WTC11 (cell line): ENCODE results near the gene CSRNP3. TPM values are rescaled to one million over a fixed set of nuclear protein-coding genes. Genes with fewer than 3 reads are reported as not detected.

Experiments
- ATAC-seq: fragments of 200-7000 bp; cut with Tn5 transposase; 2 replicates; pipeline ENCODE4 v1.10.0; 2021; ENCODE audit warnings: mild to moderate bottlenecking, moderate library complexity
- CTCF ChIA-PET: fragments of 300-600 bp; sonication (Branson Sonifier 250); formaldehyde crosslinking; loops from one replicate; lab custom pipeline; 2021; ENCODE audit warnings: antibody characterized with exemption; lab: Charles Lee
- POLR2A ChIA-PET: fragments of 350-600 bp; sonication (Branson Sonifier 250); formaldehyde crosslinking; loops from one replicate; lab custom pipeline; 2021; ENCODE audit warnings: antibody characterized with exemption; lab: Charles Lee
- DNase-seq: peaks from one replicate; pipeline ENCODE4 v3.0.0; 2021; ENCODE audit warnings: low spot score
- H3K27ac Mint-ChIP-seq: 2 replicates; pipeline ENCODE4 v1.8.0; 2021; ENCODE audit warnings: mixed read lengths
- H3K27me3 Mint-ChIP-seq: 2 replicates; pipeline ENCODE4 v1.8.0; 2021; ENCODE audit warnings: low read depth, mild to moderate bottlenecking, moderate library complexity, mixed read lengths
- H3K36me3 Mint-ChIP-seq: 2 replicates; pipeline ENCODE4 v1.8.0; 2021; ENCODE audit warnings: mixed read lengths
- H3K4me1 Mint-ChIP-seq: 2 replicates; pipeline ENCODE4 v1.8.0; 2022; ENCODE audit warnings: mixed read lengths
- H3K4me3 Mint-ChIP-seq: 2 replicates; pipeline ENCODE4 v1.8.0; 2021; ENCODE audit warnings: mild to moderate bottlenecking, moderate library complexity, mixed read lengths
- H3K9me3 Mint-ChIP-seq: 2 replicates; pipeline ENCODE4 v1.8.0; 2021; ENCODE audit warnings: mixed read lengths
- ATF1 ChIP-seq: sonication (generic); formaldehyde crosslinking; IDR thresholded peaks from 2 replicates; pipeline ENCODE4 v1.8.1; 2023; ENCODE audit warnings: mild to moderate bottlenecking, moderate library complexity, missing genetic modification reagents
- CTCF ChIP-seq: fragments of 200-600 bp; IDR thresholded peaks from 2 replicates; pipeline ENCODE4 v1.8.0; 2022; ENCODE audit warnings: antibody characterized with exemption
- JAZF1 ChIP-seq: fragments of 250-450 bp; sonication (Bioruptor Pico); IDR thresholded peaks from 2 replicates; pipeline ENCODE4 v1.9.0; 2021; ENCODE audit warnings: moderate library complexity, mild to moderate bottlenecking, inconsistent platforms
- MXD4 ChIP-seq: fragments of 250-450 bp; sonication (Bioruptor Pico); IDR thresholded peaks from 2 replicates; pipeline ENCODE4 v1.8.0; 2021; ENCODE audit warnings: mild to moderate bottlenecking, moderate library complexity, borderline replicate concordance
- NFATC4 ChIP-seq: fragments of 250-450 bp; sonication (Bioruptor Pico); IDR thresholded peaks from 2 replicates; pipeline ENCODE4 v1.9.0; 2021; ENCODE audit warnings: mild to moderate bottlenecking
- SMAD4 ChIP-seq: sonication (generic); formaldehyde crosslinking; IDR thresholded peaks from 2 replicates; pipeline ENCODE4 v1.8.0; 2022; ENCODE audit warnings: mild to moderate bottlenecking, missing genetic modification reagents
- ZNF425 ChIP-seq: fragments of 250-450 bp; sonication (Bioruptor Pico); conservative IDR thresholded peaks from 2 replicates; pipeline ENCODE4 v1.9.0; 2021; ENCODE audit warnings: mild to moderate bottlenecking
- total RNA-seq: library from RNA; stranded (reverse); gene quantifications from 3 replicates; pipeline ENCODE4 v1.2.3, GENCODE V29; 2021
- TF ChIP-seq, protein P1 (sequence below): sonication (generic); formaldehyde crosslinking; IDR thresholded peaks from 2 replicates; pipeline ENCODE4 v1.8.0; 2022; ENCODE audit warnings: missing genetic modification reagents
- TF ChIP-seq, protein P2 (sequence below): sonication (generic); formaldehyde crosslinking; IDR thresholded peaks from 2 replicates; pipeline ENCODE4 v1.8.1; 2022; ENCODE audit warnings: low read depth, missing genetic modification reagents, borderline replicate concordance

CSRNP3 gene
- total RNA-seq, 1 experiment from 2014 or later: 7.3 TPM

- peak; percentile 94 for ATAC-seq
Observed at GRCh38 chr2:165563468-165564225, 94.1 kb downstream of the CSRNP3 start.

DNA sequence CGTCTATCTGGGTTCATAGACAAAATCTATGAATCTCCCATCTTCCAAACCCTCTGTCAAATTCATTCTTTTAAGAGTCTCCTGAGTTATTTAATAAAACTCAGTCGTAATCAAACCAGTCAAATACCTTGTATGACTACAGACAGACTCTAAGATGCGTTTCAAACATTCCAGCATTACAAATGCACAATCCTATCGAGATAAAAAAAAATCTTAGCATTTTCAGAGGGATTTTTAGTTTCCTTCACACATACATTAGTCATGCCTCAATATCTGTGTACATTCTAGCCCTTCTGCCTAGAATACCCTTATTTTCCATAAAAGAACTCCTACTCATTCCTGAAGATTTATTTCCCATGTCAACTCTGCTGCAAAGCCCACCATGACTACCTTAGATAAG is 96.5 kb downstream of the CSRNP3 start:
- Mint-ChIP-seq H3K9me3 (no peaks in the 10 kb centered on the region), H3K27me3 (no peaks in the 10 kb centered on the region), H3K36me3 (no peaks in the 10 kb centered on the region), H3K27ac (no peak overlapping the region), H3K4me3 (no peak overlapping the region), H3K4me1 (peaks cover 25% of the 10 kb centered on the region)
- POLR2A ChIA-PET: no interaction called here
- CTCF ChIA-PET: no interaction called here
- ATAC-seq (no peak), DNase-seq (no peak)
- TF ChIP-seq SMAD4 (CRISPR knock-in tag): no peak

More at GRCh38 chr2:165563468-165564225, 94.1 kb downstream of the CSRNP3 start:
- DNase-seq: no peak
- Mint-ChIP-seq H3K9me3 (no peaks in the 10 kb centered on the region), H3K4me1 (peaks cover 28% of the 10 kb centered on the region), H3K27me3 (no peaks in the 10 kb centered on the region), H3K27ac (no peak overlapping the region), H3K36me3 (no peaks in the 10 kb centered on the region), H3K4me3 (no peak overlapping the region)
- CTCF ChIA-PET: interaction anchor here (0.7 to 2.3 kb wide), 13 partner anchors 8 to 311 kb away, joined by 3 to 15 read pairs (median 4); no protein-coding TSS in a partner anchor
- POLR2A ChIA-PET: no interaction called here
- TF ChIP-seq, protein P1, sequence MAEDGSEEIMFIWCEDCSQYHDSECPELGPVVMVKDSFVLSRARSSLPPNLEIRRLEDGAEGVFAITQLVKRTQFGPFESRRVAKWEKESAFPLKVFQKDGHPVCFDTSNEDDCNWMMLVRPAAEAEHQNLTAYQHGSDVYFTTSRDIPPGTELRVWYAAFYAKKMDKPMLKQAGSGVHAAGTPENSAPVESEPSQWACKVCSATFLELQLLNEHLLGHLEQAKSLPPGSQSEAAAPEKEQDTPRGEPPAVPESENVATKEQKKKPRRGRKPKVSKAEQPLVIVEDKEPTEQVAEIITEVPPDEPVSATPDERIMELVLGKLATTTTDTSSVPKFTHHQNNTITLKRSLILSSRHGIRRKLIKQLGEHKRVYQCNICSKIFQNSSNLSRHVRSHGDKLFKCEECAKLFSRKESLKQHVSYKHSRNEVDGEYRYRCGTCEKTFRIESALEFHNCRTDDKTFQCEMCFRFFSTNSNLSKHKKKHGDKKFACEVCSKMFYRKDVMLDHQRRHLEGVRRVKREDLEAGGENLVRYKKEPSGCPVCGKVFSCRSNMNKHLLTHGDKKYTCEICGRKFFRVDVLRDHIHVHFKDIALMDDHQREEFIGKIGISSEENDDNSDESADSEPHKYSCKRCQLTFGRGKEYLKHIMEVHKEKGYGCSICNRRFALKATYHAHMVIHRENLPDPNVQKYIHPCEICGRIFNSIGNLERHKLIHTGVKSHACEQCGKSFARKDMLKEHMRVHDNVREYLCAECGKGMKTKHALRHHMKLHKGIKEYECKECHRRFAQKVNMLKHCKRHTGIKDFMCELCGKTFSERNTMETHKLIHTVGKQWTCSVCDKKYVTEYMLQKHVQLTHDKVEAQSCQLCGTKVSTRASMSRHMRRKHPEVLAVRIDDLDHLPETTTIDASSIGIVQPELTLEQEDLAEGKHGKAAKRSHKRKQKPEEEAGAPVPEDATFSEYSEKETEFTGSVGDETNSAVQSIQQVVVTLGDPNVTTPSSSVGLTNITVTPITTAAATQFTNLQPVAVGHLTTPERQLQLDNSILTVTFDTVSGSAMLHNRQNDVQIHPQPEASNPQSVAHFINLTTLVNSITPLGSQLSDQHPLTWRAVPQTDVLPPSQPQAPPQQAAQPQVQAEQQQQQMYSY (CRISPR knock-in tag): no peak
- TF ChIP-seq CTCF: peak; percentile 49

GRCh38 chr2:165567273-165567672 is 97.8 kb downstream of the CSRNP3 start:
- POLR2A ChIA-PET: no interaction called here
- CTCF ChIA-PET: interaction anchor here (1.0 kb wide), 1 partner anchor 212 kb away, joined by 3 read pairs; no protein-coding TSS in a partner anchor
- no peaks in the 10 kb centered on the region for H3K9me3 Mint-ChIP-seq
- H3K27ac Mint-ChIP-seq: no peak overlapping the region
- TF ChIP-seq, protein P1 (CRISPR knock-in tag): no peak
- no peak for TF ChIP-seq JAZF1 (CRISPR knock-in tag)
- no peak for TF ChIP-seq MXD4 (CRISPR knock-in tag)
- no peak for TF ChIP-seq ZNF425 (CRISPR knock-in tag)
- TF ChIP-seq, protein P2, sequence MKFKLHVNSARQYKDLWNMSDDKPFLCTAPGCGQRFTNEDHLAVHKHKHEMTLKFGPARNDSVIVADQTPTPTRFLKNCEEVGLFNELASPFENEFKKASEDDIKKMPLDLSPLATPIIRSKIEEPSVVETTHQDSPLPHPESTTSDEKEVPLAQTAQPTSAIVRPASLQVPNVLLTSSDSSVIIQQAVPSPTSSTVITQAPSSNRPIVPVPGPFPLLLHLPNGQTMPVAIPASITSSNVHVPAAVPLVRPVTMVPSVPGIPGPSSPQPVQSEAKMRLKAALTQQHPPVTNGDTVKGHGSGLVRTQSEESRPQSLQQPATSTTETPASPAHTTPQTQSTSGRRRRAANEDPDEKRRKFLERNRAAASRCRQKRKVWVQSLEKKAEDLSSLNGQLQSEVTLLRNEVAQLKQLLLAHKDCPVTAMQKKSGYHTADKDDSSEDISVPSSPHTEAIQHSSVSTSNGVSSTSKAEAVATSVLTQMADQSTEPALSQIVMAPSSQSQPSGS (CRISPR knock-in tag): no peak
- no peak for TF ChIP-seq NFATC4
- no peak for TF ChIP-seq ATF1 (CRISPR knock-in tag)
- no peaks in the 10 kb centered on the region for H3K27me3 Mint-ChIP-seq
- peaks cover 20% of the 10 kb centered on the region for H3K4me1 Mint-ChIP-seq
- no peaks in the 10 kb centered on the region for H3K36me3 Mint-ChIP-seq
- ATAC-seq: no peak
- DNase-seq: no peak
- H3K4me3 Mint-ChIP-seq: no peak overlapping the region
